Measurements from ENCODE around the gene PIBF1. TPM values are rescaled to one million over a fixed set of nuclear protein-coding genes. Genes with fewer than 3 reads are reported as not detected.

Gene PIBF1
- total RNA-seq, 1 experiment from 2014 or later = 12.9 TPM

DNA sequence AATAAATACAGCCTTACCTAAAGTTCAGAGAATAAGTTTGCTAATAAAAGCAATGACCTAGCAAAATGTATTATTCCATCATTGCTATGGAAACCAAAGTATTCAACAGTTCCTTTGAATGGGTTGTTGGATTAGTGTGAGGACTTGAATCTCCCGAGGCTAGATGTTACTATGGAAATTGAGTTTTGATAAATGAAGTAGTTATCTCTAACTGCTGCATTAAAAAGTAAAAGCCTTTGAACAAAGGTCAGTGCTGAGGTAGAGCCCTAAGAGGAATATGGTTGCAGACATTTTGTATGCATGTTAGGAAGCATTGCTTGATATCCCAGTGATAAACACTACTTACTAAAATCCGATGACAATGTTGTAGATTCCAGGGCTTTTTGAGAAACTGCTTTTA is 283.1 kb downstream of the PIBF1 start:
- ChIA-PET POLR2A (no interaction called here), CTCF (no interaction called here)
- DNase-seq (ENCODE audit: low spot score) (no peak), ATAC-seq (no peak)
- Mint-ChIP-seq H3K4me3 (no peak overlapping the region), H3K9me3 (no peaks in the 10 kb centered on the region), H3K27ac (no peak overlapping the region), H3K4me1 (peaks cover 58% of the 10 kb centered on the region), H3K27me3 (ENCODE audit: low read depth) (peaks cover 52% of the 10 kb centered on the region), H3K36me3 (no peaks in the 10 kb centered on the region)
- no peak for TF ChIP-seq FOXP1 (CRISPR knock-in tag; IDR thresholded peaks at IDR 0.05; ENCODE audit: borderline replicate concordance)

DNA sequence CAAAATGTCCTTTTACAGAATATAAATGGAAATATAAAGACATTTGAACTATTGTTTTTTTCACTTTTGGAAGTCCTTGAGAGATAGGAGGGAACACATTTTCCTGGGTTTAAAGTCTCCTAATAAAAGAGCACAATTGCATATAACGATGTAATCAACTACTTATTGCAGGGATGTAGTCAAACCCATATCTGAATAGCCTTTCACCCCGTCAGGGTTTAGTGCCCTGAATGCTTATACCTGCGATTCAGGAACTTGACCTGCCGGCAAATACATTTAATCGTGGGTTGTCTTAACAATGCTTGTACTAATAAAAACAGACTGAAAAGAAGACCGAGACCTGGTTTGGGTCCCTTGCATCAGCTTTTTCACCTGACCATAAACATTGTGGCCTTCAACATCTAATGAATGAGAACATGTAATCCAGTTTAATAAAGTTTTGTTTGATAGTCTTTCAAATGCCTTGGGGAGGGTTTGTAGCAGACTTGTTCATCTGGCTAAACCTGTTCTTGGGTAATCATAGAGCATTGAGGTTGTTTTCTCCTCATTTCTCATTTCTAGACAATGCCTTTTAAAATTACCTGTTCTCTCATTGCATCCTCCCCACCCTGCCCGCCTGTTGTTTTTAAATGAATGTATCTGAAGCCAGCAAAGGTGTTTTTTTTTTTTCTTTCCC is 283.9 kb downstream of the PIBF1 start:
- no peaks in the 10 kb centered on the region for H3K36me3 Mint-ChIP-seq
- no peak for DNase-seq (ENCODE audit: low spot score)
- peaks cover 54% of the 10 kb centered on the region for H3K4me1 Mint-ChIP-seq
- TF ChIP-seq ZNF121 (CRISPR knock-in tag; IDR thresholded peaks at IDR 0.05) = no peak
- TF ChIP-seq FOXP1 (CRISPR knock-in tag; IDR thresholded peaks at IDR 0.05; ENCODE audit: borderline replicate concordance) = no peak
- TF ChIP-seq, protein P1, sequence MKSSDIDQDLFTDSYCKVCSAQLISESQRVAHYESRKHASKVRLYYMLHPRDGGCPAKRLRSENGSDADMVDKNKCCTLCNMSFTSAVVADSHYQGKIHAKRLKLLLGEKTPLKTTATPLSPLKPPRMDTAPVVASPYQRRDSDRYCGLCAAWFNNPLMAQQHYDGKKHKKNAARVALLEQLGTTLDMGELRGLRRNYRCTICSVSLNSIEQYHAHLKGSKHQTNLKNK (CRISPR knock-in tag; IDR thresholded peaks at IDR 0.05) = no peak
- TF ChIP-seq ZNF671 (CRISPR knock-in tag; IDR thresholded peaks at IDR 0.05) = no peak
- TF ChIP-seq, protein P2, sequence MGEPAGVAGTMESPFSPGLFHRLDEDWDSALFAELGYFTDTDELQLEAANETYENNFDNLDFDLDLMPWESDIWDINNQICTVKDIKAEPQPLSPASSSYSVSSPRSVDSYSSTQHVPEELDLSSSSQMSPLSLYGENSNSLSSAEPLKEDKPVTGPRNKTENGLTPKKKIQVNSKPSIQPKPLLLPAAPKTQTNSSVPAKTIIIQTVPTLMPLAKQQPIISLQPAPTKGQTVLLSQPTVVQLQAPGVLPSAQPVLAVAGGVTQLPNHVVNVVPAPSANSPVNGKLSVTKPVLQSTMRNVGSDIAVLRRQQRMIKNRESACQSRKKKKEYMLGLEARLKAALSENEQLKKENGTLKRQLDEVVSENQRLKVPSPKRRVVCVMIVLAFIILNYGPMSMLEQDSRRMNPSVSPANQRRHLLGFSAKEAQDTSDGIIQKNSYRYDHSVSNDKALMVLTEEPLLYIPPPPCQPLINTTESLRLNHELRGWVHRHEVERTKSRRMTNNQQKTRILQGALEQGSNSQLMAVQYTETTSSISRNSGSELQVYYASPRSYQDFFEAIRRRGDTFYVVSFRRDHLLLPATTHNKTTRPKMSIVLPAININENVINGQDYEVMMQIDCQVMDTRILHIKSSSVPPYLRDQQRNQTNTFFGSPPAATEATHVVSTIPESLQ (CRISPR knock-in tag; IDR thresholded peaks at IDR 0.05) = no peak
- ATAC-seq = no peak
- ChIA-PET POLR2A (no interaction called here), CTCF (no interaction called here)
- H3K9me3 Mint-ChIP-seq = no peaks in the 10 kb centered on the region
- H3K4me3 Mint-ChIP-seq = no peak overlapping the region
- peaks cover 44% of the 10 kb centered on the region for H3K27me3 Mint-ChIP-seq (ENCODE audit: low read depth)
- no peak overlapping the region for H3K27ac Mint-ChIP-seq

Other genes starting within 250 kb of the PIBF1 start
- gene MZT1, start 54.5 kb upstream of the PIBF1 start, total RNA-seq (2021) = 22.8 to 23.5 TPM (median 23.2 TPM) in 3 replicates
- gene BORA, start 54.2 kb upstream of the PIBF1 start, total RNA-seq (2021) = 12.3 to 14.5 TPM (median 12.9 TPM) in 3 replicates
- 34.1 to 39.9 TPM (median 35.1 TPM) in 3 replicates for gene DIS3, start 233 bp upstream of the PIBF1 start, total RNA-seq (2021)

All from WTC11 (cell line).